ENCODE measurements around the gene CD247.

Gene CD247

DNA sequence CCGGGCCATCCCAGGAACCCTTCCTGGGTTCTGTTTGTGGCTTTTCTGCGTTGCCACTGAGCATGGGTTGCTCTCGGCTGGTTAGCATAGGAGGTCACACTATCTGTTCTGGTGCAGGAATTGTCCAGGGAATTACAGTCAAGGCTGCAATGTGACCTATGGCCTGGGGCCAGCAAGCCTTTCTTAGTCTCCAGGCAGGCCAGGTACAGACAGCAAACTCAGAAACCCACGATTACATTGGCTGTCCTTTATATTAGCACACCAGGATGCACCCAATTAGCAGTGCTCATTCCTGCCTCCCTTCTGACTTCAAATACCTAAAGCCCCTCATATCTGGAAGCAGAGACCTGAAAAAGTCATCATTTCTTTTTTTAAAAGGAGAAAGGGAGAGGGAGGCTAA is 55.2 kb downstream of the CD247 start:
- DNase-seq (ENCODE audit: low spot score) = no peak

DNA sequence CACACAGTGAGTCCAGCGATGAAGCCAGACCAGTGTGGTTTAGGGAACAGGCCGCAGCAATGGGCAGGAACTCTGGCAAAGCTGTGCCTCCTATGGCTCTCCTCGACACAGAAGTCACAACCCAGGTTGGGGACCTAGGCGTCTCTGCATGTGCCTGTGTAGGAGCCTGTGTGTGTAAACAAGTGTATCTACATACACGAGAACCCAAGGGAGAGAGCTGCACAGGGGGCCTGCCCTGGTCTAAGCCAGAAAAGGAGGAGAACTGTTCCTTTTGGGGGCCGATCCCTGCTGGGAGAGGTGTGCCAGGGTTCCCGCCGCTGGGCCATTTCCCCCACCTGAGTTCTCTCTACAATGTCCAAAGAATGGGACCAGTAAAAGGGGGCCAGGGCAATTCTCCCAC is 56.0 kb downstream of the CD247 start:
- no peak for DNase-seq (ENCODE audit: low spot score)

DNA sequence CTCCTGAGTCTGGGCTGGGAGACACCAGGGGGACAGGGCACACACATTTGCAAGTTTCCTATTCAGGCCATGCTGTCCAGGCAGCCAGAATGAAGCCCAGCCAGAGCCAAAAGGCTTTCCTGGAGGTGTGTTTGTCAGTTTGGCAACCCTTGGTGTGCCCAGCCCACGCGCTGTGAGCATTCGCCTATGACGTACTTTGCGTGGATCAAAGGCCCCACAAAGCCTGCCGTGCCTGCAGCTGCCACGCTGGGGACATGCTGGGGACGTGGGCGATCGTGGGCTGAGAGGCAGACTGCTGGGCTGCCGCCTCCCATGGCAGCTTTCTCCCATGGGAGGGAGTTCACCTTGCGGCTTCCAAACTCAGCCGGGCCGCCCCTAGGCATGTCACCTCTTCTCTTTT is 57.5 kb downstream of the CD247 start:
- no peak for DNase-seq (ENCODE audit: low spot score)

GRCh38 chr1:167457936-167458584 is 60.3 kb downstream of the CD247 start:
- no peak for DNase-seq (ENCODE audit: low spot score)

DNA sequence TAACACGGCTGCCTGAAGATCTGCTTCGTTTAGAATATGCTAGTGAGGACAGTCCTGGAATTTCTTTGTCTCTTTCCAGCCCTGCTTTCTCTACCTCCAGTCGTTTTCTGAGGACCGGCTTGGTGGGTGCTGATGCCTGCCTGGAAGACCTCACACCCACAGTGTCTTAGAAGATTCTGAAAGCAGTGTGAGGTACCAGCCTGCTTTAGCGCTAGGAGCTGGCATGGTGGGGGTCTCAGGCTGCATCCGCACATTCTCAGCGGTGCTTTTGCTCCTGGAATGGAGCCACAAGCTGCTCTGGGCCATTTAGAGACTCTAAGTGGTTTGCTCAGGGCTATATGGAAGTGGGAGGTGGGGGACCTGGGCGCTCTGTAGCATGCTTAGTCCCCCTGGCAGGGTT is 61.4 kb downstream of the CD247 start:
- no peak for DNase-seq (ENCODE audit: low spot score)

DNA sequence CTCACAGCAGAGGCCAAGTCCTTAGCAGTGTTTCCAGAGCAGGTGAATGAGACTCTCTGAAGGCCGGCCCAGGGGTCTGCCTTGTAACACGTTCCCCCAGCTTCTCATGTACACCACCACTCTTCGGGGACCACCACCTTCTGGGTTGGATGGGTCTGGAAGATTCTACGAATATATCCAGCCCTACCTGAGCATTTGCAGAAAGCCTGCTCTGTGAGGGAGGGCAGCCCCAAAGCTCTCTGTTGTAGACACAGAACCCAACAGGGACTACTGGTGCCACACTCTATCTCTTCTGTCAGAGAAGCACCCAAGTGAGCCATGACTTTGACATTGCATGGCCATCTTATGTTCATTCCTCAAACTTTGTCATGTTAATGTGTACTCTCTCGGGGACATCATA is 61.8 kb downstream of the CD247 start:
- no peak for DNase-seq (ENCODE audit: low spot score)

GRCh38 chr1:167455786-167456446 is 62.4 kb downstream of the CD247 start:
- DNase-seq (ENCODE audit: low spot score) = peak; percentile 38

GRCh38 chr1:167454894-167455785 is 63.2 kb downstream of the CD247 start:
- DNase-seq (ENCODE audit: low spot score) = peak; percentile 67

DNA sequence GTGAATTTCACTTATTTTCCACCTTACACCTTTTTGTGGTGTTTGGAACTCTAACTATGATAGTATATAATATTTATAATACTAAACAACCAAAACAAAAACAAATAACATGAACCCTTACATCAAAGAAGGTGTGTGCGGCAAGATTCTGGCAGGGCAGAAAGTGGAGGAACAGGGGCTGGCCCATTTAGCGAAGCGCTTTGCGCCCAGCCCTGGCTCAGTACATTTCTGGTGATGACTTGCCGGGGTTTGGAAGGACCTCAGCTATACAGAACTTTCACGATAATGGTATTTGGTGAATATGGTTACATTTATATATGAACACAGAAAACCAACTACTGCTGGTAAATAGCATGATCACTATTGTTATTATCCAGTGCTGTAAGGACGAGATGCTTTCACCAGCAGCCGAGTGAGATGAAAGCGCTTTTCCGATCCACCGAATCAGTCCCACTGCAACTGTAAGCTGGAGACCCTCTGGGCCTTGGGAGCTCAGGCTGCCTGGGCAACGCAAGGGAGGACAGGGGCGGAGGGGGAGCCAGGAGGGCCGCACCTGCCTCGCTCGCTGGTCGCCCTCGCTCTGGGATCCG is 63.9 kb downstream of the CD247 start:
- DNase-seq (ENCODE audit: low spot score) = no peak

DNA sequence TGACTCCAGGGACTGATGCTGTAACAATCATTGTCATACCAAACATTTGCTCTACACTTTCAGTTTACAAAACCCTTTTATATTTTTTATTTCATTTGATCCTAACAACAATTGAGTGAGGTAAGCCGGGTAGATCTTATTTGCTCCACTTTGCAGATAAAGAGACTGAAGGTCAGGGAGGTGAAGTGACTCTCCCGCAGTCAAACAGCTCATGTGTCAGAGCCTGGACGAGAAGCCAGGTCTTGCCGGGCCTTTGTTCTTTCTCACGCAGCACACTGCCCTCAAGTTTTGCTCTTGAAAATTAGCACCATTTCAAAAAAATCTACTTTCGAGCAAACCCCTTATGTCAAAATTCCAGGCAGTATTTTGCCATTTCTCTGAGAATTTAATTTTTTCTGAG is 65.2 kb downstream of the CD247 start:
- no peak for DNase-seq (ENCODE audit: low spot score)

- no peak for DNase-seq (ENCODE audit: low spot score)
Measured at GRCh38 chr1:167452483-167452882, 65.8 kb downstream of the CD247 start.

- no peak for DNase-seq (ENCODE audit: low spot score)
Measured at GRCh38 chr1:167450843-167451242, 67.5 kb downstream of the CD247 start.

GRCh38 chr1:167447521-167448136 is 70.7 kb downstream of the CD247 start:
- DNase-seq (ENCODE audit: low spot score) = no peak

DNA sequence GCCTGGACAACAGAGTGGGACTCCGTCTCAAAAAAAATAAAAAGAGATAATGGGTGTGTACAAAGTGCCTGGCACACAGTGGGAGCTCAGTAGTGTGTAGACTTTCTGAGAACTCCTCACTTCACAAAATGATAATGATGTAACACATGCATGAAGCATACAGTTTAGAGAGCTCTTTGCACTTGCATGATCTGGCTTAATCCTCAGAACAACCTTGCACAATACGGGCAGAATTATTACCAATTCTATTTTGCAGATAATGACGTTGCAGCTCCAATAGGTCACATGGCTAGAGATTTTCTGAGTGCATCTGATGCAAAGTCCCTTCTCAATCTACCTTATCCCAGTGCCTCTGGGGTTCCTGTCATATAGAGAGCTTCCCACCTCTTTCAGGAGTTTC is 71.4 kb downstream of the CD247 start:
- no peak for DNase-seq (ENCODE audit: low spot score)

- DNase-seq (ENCODE audit: low spot score) = no peak
Measured at GRCh38 chr1:167443757-167444156, 74.6 kb downstream of the CD247 start.

GRCh38 chr1:167442854-167443565 is 75.3 kb downstream of the CD247 start:
- no peak for DNase-seq (ENCODE audit: low spot score)

- peak; percentile 89 for DNase-seq (ENCODE audit: low spot score)
Measured at GRCh38 chr1:167442142-167442848, 76.0 kb downstream of the CD247 start.

GRCh38 chr1:167441222-167441621 is 77.1 kb downstream of the CD247 start:
- no peak for DNase-seq (ENCODE audit: low spot score)

DNA sequence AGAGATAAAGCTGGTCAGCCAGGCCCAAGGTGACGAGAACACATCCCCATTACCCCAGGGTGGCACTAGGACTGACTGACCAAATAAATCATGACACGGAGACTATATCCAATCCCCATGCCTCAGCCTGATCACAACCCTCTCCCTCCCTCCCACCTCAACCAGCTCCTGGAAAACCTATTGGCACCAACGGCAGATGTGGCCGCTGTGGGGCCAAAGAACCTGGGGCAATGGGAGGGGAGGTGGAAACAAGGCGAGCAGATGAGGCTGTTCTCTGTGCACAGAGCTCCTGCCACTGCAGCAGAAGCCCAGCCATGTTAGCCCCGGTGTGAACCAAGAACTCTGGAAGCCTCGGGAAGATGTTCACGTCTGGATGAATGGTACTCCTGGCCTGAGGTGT is 77.6 kb downstream of the CD247 start:
- no peak for DNase-seq (ENCODE audit: low spot score)

DNA sequence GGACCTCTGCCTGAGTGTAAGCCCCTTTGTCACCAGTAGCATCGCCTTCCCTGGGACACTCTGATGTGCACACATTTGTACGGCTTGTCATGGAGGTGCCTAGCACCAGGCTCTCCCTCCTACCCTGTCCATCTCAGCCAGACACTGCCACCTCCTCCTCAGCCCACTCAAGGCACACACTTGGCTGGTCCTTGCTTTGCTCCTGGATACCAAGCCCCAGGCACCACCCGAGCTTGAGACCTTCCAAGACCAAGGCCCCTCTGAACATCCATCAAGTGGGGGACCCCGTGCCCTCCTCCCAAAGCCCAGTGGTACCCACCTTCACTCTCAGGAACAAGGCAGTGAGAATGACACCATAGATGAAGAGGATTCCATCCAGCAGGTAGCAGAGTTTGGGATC is 78.0 kb downstream of the CD247 start:
- DNase-seq (ENCODE audit: low spot score) = no peak

Measured in AG08395 (cell line).